H9 (cell line): Measurements from ENCODE around the gene KIF26B. TPM values are rescaled to one million over a fixed set of nuclear protein-coding genes. Genes with fewer than 3 reads are reported as not detected.

Source experiments
- DNase-seq: peaks from one replicate; pipeline ENCODE4 v3.0.0-alpha.2; 2017
- H2AFZ ChIP-seq: one replicate; pipeline ENCODE4 v1.6.1; 2013; ENCODE audit warnings: mild to moderate bottlenecking, low read length, control low read depth, moderate library complexity
- H2AK5ac ChIP-seq: 2 replicates; pipeline ENCODE4 v1.6.1; 2013; ENCODE audit warnings: low read length, control low read depth, mixed read lengths; ENCODE audit not compliant: insufficient read length
- H2BK120ac ChIP-seq: one replicate; pipeline ENCODE4 v1.6.1; 2013; ENCODE audit warnings: low read depth, mild to moderate bottlenecking, low read length, control low read depth, inconsistent platforms; ENCODE audit not compliant: poor library complexity, severe bottlenecking
- H2BK12ac ChIP-seq: 2 replicates; pipeline ENCODE4 v1.6.1; 2013; ENCODE audit warnings: low read length, control low read depth, mixed read lengths, low read depth; ENCODE audit not compliant: insufficient read length
- H2BK15ac ChIP-seq: 2 replicates; pipeline ENCODE4 v1.6.1; 2013; ENCODE audit warnings: low read depth, low read length, control low read depth
- H2BK20ac ChIP-seq: one replicate; pipeline ENCODE4 v1.6.1; 2013; ENCODE audit warnings: low read depth, mild to moderate bottlenecking, low read length, control low read depth, inconsistent platforms; ENCODE audit not compliant: poor library complexity, severe bottlenecking
- H2BK5ac ChIP-seq: 2 replicates; pipeline ENCODE4 v1.6.1; 2013; ENCODE audit warnings: low read length, control low read depth, mixed read lengths; ENCODE audit not compliant: insufficient read length
- H3K14ac ChIP-seq: 2 replicates; pipeline ENCODE4 v1.6.1; 2013; ENCODE audit warnings: low read length, control low read depth; ENCODE audit not compliant: insufficient read depth
- H3K18ac ChIP-seq: 2 replicates; pipeline ENCODE4 v1.6.1; 2013; ENCODE audit warnings: low read depth, mild to moderate bottlenecking, mixed read lengths, low read length, control low read depth; ENCODE audit not compliant: insufficient read length
- H3K23ac ChIP-seq: 2 replicates; pipeline ENCODE4 v1.6.1; 2013; ENCODE audit warnings: low read length, control low read depth, mixed read lengths, low read depth; ENCODE audit not compliant: insufficient read length
- H3K23me2 ChIP-seq: 2 replicates; pipeline ENCODE4 v1.6.1; 2013; ENCODE audit warnings: low read depth, mild to moderate bottlenecking, mixed read lengths, low read length, control low read depth; ENCODE audit not compliant: insufficient read length, poor library complexity, severe bottlenecking
- H3K27ac ChIP-seq: 2 replicates; pipeline ENCODE4 v1.5.1; 2013; ENCODE audit warnings: low read length, control low read depth, mixed read lengths, low read depth; ENCODE audit not compliant: insufficient read length
- H3K27me3 ChIP-seq: 2 replicates; pipeline ENCODE4 v1.6.1; 2013; ENCODE audit warnings: low read length, control low read depth, inconsistent platforms; ENCODE audit not compliant: insufficient read depth
- H3K4ac ChIP-seq: 2 replicates; pipeline ENCODE4 v1.6.1; 2013; ENCODE audit warnings: low read depth, mild to moderate bottlenecking, control low read depth, inconsistent platforms, low read length, moderate library complexity
- H3K4me1 ChIP-seq: 2 replicates; pipeline ENCODE4 v1.6.1; 2013; ENCODE audit warnings: low read length, control low read depth, inconsistent platforms; ENCODE audit not compliant: insufficient read depth
- H3K4me2 ChIP-seq: 2 replicates; pipeline ENCODE4 v1.6.1; 2013; ENCODE audit warnings: low read length, control low read depth, mixed read lengths; ENCODE audit not compliant: insufficient read length, insufficient read depth
- H3K56ac ChIP-seq: 2 replicates; pipeline ENCODE4 v1.6.1; 2013; ENCODE audit warnings: low read depth, mild to moderate bottlenecking, mixed read lengths, low read length, control low read depth; ENCODE audit not compliant: insufficient read length
- H3K79me1 ChIP-seq: 2 replicates; pipeline ENCODE4 v1.6.1; 2013; ENCODE audit warnings: low read depth, mild to moderate bottlenecking, moderate library complexity, low read length, control low read depth, inconsistent platforms; ENCODE audit not compliant: insufficient read depth, poor library complexity, severe bottlenecking
- H3K79me2 ChIP-seq: 2 replicates; pipeline ENCODE4 v1.6.1; 2013; ENCODE audit warnings: low read length, control low read depth, inconsistent platforms; ENCODE audit not compliant: insufficient read depth
- H3K9ac ChIP-seq: 2 replicates; pipeline ENCODE4 v1.6.1; 2013; ENCODE audit warnings: low read length, control low read depth, mixed read lengths; ENCODE audit not compliant: insufficient read length; ENCODE audit errors: extremely low read depth
- H3K9me3 ChIP-seq: one replicate; pipeline ENCODE4 v1.6.1; 2013; ENCODE audit warnings: low read depth, low read length, inconsistent platforms; ENCODE audit not compliant: control insufficient read depth
- H3T11ph ChIP-seq: one replicate; pipeline ENCODE4 v1.6.1; 2013; ENCODE audit warnings: mild to moderate bottlenecking, low read length, control low read depth, inconsistent platforms
- H4K20me1 ChIP-seq: one replicate; pipeline ENCODE4 v1.6.1; 2013; ENCODE audit not compliant: control insufficient read depth, insufficient read length, insufficient read depth
- H4K5ac ChIP-seq: 2 replicates; pipeline ENCODE4 v1.6.1; 2013; ENCODE audit warnings: low read depth, mild to moderate bottlenecking, mixed read lengths, low read length, control low read depth; ENCODE audit not compliant: insufficient read length
- H4K8ac ChIP-seq: replicated peaks from 2 replicates; pipeline ENCODE4 v1.6.1; 2013; ENCODE audit warnings: low read length, control low read depth, mixed read lengths, low read depth; ENCODE audit not compliant: insufficient read length
- H4K91ac ChIP-seq: 2 replicates; pipeline ENCODE4 v1.6.1; 2013; ENCODE audit warnings: low read depth, mild to moderate bottlenecking, moderate library complexity, mixed read lengths, low read length, control low read depth; ENCODE audit not compliant: insufficient read length
- H3K27ac Mint-ChIP-seq, 3 experiments: 2 replicates in 2 of 3; 3 replicates in 1 of 3; pipeline ENCODE4 v1.8.0; 2020 to 2021; ENCODE audit warnings: mixed read lengths in 3 of 3, mild to moderate bottlenecking in 1 of 3, moderate library complexity in 1 of 3
- H3K27me3 Mint-ChIP-seq: 2 replicates; pipeline ENCODE4 v1.8.0; 2021; ENCODE audit warnings: low read depth, mild to moderate bottlenecking, moderate library complexity, mixed read lengths
- H3K36me3 Mint-ChIP-seq, 3 experiments: 2 replicates in 2 of 3; 3 replicates in 1 of 3; pipeline ENCODE4 v1.8.0; 2020 to 2021; ENCODE audit warnings: low read depth in 3 of 3, mixed read lengths in 3 of 3; ENCODE audit not compliant: insufficient read depth in 1 of 3
- H3K4me1 Mint-ChIP-seq, 2 experiments: 2 replicates each; pipeline ENCODE4 v1.8.0; 2020; ENCODE audit warnings: mixed read lengths in 2 of 2
- H3K4me3 Mint-ChIP-seq, 2 experiments: 2 replicates in 1 of 2; 3 replicates in 1 of 2; pipeline ENCODE4 v1.8.0; 2020 to 2021; ENCODE audit warnings: mild to moderate bottlenecking in 2 of 2, mixed read lengths in 2 of 2, moderate library complexity in 1 of 2
- H3K9me3 Mint-ChIP-seq, 2 experiments: 2 replicates in 1 of 2; 3 replicates in 1 of 2; pipeline ENCODE4 v1.8.0; 2020; ENCODE audit warnings: mild to moderate bottlenecking in 2 of 2, mixed read lengths in 2 of 2, moderate library complexity in 1 of 2
- CTCF ChIP-seq: fragments of 200-600 bp; sonication (generic); conservative IDR thresholded peaks from 3 replicates; pipeline ENCODE4 v1.8.0; 2021; ENCODE audit warnings: antibody characterized with exemption, mild to moderate bottlenecking
- WGBS: extraction: QIAGEN DNeasy Blood & Tissue Kit; methylation state at CpG from one replicate; pipeline ENCODE4 v1.1.7; 2013; ENCODE audit warnings: missing lambda C conversion rate, low lambda C conversion rate, mixed read lengths; ENCODE audit not compliant: insufficient read length; ENCODE audit errors: extremely low coverage; 5-methylcytosine and 5-hydroxymethylcytosine counted together
- total RNA-seq: library from RNA; stranded (reverse); gene quantifications from 2 replicates; pipeline ENCODE4 v1.2.1, GENCODE V29; 2021

The KIF26B gene
- total RNA-seq, 1 experiment from 2014 or later, result 0.13 TPM

- Histone ChIP-seq H3K14ac (no peak overlapping the region), H2BK15ac (no peak overlapping the region), H2BK5ac (no peak overlapping the region), H3K23me2 (no peaks in the 10 kb centered on the region), H3T11ph (no peak overlapping the region), H2AFZ (no peak overlapping the region), H3K27ac (no peak overlapping the region), H4K20me1 (no peaks in the 10 kb centered on the region), H3K4me1 (no peaks in the 10 kb centered on the region), H3K79me1 (no peaks in the 10 kb centered on the region), H3K9me3 (no peaks in the 10 kb centered on the region), H2BK120ac (no peak overlapping the region), H3K56ac (no peak overlapping the region), H3K4me2 (no peak overlapping the region), H3K23ac (no peak overlapping the region), H3K79me2 (no peaks in the 10 kb centered on the region), H4K5ac (no peak overlapping the region), H3K18ac (no peak overlapping the region), H3K4ac (no peak overlapping the region), H2AK5ac (no peak overlapping the region), H3K27me3 (no peaks in the 10 kb centered on the region), H3K9ac (no peak overlapping the region), H2BK12ac (no peak overlapping the region), H4K8ac (no peak overlapping the region), H4K91ac (no peak overlapping the region), H2BK20ac (no peak overlapping the region)
- Mint-ChIP-seq H3K4me1 (no peaks in the 10 kb centered on the region), H3K9me3 (peaks cover 5 to 12% of the 10 kb centered on the region in 2 experiments; a peak in 4 of 5 replicates), H3K27me3 (peaks cover 11% of the 10 kb centered on the region), H3K36me3 (peaks cover 4 to 8% (median 6%) of the 10 kb centered on the region in 3 experiments; a peak in 4 of 7 replicates), H3K4me3 (no peak overlapping the region), H3K27ac (no peak overlapping the region)
- no peak for TF ChIP-seq CTCF
- no peak for DNase-seq
- no CpG with 5 or more reads among the region's 18 CpGs for WGBS
Measured at GRCh38 chr1:245370905-245371581, 216.3 kb downstream of the KIF26B start.
